Prostate gland (tissue), 2 donors: ENCODE results near the gene HOXA4.

Experiments
- POLR2A ChIP-seq: fragments of 450-650 bp; IDR thresholded peaks from one replicate; pipeline ENCODE4 v1.6.1; 2016; ENCODE audit warnings: antibody characterized with exemption, mild to moderate bottlenecking
- POLR2AphosphoS5 ChIP-seq: sonication (generic); formaldehyde crosslinking; IDR thresholded peaks from one replicate; pipeline ENCODE4 v1.6.1; 2017; ENCODE audit warnings: antibody characterized with exemption
- TF ChIP-seq, protein P1 (sequence below), 4 experiments: fragments of 200-600 bp in 2 of 4; fragments of 450-650 bp in 2 of 4; sonication (generic) in 2 of 4; IDR thresholded peaks; 1 replicate in 3 of 4; 2 replicates in 1 of 4; pipeline ENCODE4 v1.5.1; 2016 to 2019; ENCODE audit warnings: antibody characterized with exemption in 4 of 4, mild to moderate bottlenecking in 2 of 4, moderate library complexity in 2 of 4

DNA sequence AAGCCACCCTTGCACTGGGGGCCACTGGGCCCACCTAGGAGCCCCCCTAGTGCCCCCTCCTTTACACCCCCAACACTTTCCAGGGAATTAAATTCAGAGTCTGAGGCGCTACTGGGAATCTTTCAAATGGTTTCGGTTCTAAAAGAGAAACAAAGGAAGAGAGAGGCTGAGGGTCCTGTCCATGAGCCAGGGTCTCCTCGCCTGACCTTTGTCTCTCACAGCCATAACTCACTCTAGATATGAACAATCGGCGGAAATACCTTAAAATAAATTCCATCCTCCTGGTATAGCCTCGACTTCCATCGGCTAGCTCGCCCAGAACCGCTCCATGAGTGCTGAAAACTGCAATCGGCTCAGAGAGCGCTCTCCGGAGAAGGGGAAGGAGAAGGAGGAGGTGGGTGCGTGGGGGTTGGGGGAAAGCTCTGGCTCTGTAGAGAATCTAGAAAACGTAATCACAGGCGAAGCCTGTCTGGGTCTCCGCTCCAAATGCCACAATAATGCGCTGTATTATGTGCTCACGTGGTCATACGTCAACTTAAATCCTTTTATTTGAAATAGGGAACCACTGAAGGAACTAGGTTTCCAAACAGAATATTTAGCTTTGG lies 12.6 kb downstream of the HOXA4 start:
- TF ChIP-seq, protein P1, sequence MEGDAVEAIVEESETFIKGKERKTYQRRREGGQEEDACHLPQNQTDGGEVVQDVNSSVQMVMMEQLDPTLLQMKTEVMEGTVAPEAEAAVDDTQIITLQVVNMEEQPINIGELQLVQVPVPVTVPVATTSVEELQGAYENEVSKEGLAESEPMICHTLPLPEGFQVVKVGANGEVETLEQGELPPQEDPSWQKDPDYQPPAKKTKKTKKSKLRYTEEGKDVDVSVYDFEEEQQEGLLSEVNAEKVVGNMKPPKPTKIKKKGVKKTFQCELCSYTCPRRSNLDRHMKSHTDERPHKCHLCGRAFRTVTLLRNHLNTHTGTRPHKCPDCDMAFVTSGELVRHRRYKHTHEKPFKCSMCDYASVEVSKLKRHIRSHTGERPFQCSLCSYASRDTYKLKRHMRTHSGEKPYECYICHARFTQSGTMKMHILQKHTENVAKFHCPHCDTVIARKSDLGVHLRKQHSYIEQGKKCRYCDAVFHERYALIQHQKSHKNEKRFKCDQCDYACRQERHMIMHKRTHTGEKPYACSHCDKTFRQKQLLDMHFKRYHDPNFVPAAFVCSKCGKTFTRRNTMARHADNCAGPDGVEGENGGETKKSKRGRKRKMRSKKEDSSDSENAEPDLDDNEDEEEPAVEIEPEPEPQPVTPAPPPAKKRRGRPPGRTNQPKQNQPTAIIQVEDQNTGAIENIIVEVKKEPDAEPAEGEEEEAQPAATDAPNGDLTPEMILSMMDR (IDR thresholded peaks at IDR 0.05): no peak
- no peak for TF ChIP-seq POLR2AphosphoS5
- TF ChIP-seq POLR2A: no peak
